ENCODE measurements around the gene GHRH. TPM values are rescaled to one million over a fixed set of nuclear protein-coding genes. Genes with fewer than 3 reads are reported as not detected.

The GHRH gene
- total and polyA plus RNA-seq, 2 experiments from 2014 or later: not detected

- H3K36me3 ChIP-seq (replicated peaks; ENCODE audit: insufficient read depth, low read depth): peaks cover 6% of the 10 kb centered on the region
- no peak for DNase-seq (ENCODE audit: low spot score)
- H3K4me2 ChIP-seq: no peak overlapping the region
- TF ChIP-seq EZH2 (IDR thresholded peaks at IDR 0.05; ENCODE audit: borderline replicate concordance) (no peak), EZH2phosphoT487 (IDR thresholded peaks at IDR 0.05; ENCODE audit: low read depth, severe bottlenecking, unreplicated experiment) (no peak)
- TF ChIP-seq, protein P1, sequence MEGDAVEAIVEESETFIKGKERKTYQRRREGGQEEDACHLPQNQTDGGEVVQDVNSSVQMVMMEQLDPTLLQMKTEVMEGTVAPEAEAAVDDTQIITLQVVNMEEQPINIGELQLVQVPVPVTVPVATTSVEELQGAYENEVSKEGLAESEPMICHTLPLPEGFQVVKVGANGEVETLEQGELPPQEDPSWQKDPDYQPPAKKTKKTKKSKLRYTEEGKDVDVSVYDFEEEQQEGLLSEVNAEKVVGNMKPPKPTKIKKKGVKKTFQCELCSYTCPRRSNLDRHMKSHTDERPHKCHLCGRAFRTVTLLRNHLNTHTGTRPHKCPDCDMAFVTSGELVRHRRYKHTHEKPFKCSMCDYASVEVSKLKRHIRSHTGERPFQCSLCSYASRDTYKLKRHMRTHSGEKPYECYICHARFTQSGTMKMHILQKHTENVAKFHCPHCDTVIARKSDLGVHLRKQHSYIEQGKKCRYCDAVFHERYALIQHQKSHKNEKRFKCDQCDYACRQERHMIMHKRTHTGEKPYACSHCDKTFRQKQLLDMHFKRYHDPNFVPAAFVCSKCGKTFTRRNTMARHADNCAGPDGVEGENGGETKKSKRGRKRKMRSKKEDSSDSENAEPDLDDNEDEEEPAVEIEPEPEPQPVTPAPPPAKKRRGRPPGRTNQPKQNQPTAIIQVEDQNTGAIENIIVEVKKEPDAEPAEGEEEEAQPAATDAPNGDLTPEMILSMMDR (IDR thresholded peaks at IDR 0.05; ENCODE audit: poor library complexity): no peak
- H4K20me1 ChIP-seq (ENCODE audit: insufficient read depth, poor library complexity, severe bottlenecking): no peaks in the 10 kb centered on the region
- H3K9me2 ChIP-seq (replicated peaks; ENCODE audit: insufficient read depth): no peaks in the 10 kb centered on the region
- H2AFZ ChIP-seq: no peak overlapping the region
- WGBS (ENCODE audit: low lambda C conversion rate, missing lambda C conversion rate): 86% methylated on average over 4 of the region's 4 CpGs
- no peak overlapping the region for H3K4me3 ChIP-seq
- no peak overlapping the region for H3K27ac ChIP-seq
- no peaks in the 10 kb centered on the region for H3K9me3 ChIP-seq (ENCODE audit: low read depth)
- no peaks in the 10 kb centered on the region for H3K27me3 ChIP-seq
- no peaks in the 10 kb centered on the region for H3K4me1 ChIP-seq (ENCODE audit: insufficient read depth)
- H3K79me2 ChIP-seq: no peaks in the 10 kb centered on the region
Observed at GRCh38 chr20:37229357-37229756, 32.3 kb downstream of the GHRH start.

GRCh38 chr20:37228656-37229055, 33.0 kb downstream of the GHRH start:
- H4K20me1 ChIP-seq (ENCODE audit: insufficient read depth, poor library complexity, severe bottlenecking): no peaks in the 10 kb centered on the region
- H3K9me3 ChIP-seq (ENCODE audit: low read depth): no peaks in the 10 kb centered on the region
- H2AFZ ChIP-seq: no peak overlapping the region
- peaks cover 6% of the 10 kb centered on the region for H3K36me3 ChIP-seq (replicated peaks; ENCODE audit: insufficient read depth, low read depth)
- no peak overlapping the region for H3K4me3 ChIP-seq
- WGBS (ENCODE audit: low lambda C conversion rate, missing lambda C conversion rate): 88% methylated on average over 5 of the region's 5 CpGs
- no peaks in the 10 kb centered on the region for H3K9me2 ChIP-seq (replicated peaks; ENCODE audit: insufficient read depth)
- H3K79me2 ChIP-seq: no peaks in the 10 kb centered on the region
- H3K4me2 ChIP-seq: no peak overlapping the region
- H3K27me3 ChIP-seq: no peaks in the 10 kb centered on the region
- H3K4me1 ChIP-seq (ENCODE audit: insufficient read depth): no peaks in the 10 kb centered on the region
- DNase-seq (ENCODE audit: low spot score): no peak
- no peak for TF ChIP-seq EZH2phosphoT487 (IDR thresholded peaks at IDR 0.05; ENCODE audit: low read depth, severe bottlenecking, unreplicated experiment)
- no peak for TF ChIP-seq EZH2 (IDR thresholded peaks at IDR 0.05; ENCODE audit: borderline replicate concordance)
- TF ChIP-seq, protein P1 (IDR thresholded peaks at IDR 0.05; ENCODE audit: poor library complexity): no peak
- no peak overlapping the region for H3K27ac ChIP-seq

GRCh38 chr20:37228082-37228481, 33.5 kb downstream of the GHRH start:
- H2AFZ ChIP-seq: no peak overlapping the region
- no peaks in the 10 kb centered on the region for H3K4me1 ChIP-seq (ENCODE audit: insufficient read depth)
- TF ChIP-seq EZH2 (IDR thresholded peaks at IDR 0.05; ENCODE audit: borderline replicate concordance) (no peak), EZH2phosphoT487 (IDR thresholded peaks at IDR 0.05; ENCODE audit: low read depth, severe bottlenecking, unreplicated experiment) (no peak)
- TF ChIP-seq, protein P1 (IDR thresholded peaks at IDR 0.05; ENCODE audit: poor library complexity): no peak
- H3K36me3 ChIP-seq (replicated peaks; ENCODE audit: insufficient read depth, low read depth): peaks cover 6% of the 10 kb centered on the region
- no peak overlapping the region for H3K4me3 ChIP-seq
- 93% methylated on average over 6 of the region's 6 CpGs for WGBS (ENCODE audit: low lambda C conversion rate, missing lambda C conversion rate)
- no peaks in the 10 kb centered on the region for H3K27me3 ChIP-seq
- H3K27ac ChIP-seq: no peak overlapping the region
- H3K9me2 ChIP-seq (replicated peaks; ENCODE audit: insufficient read depth): no peaks in the 10 kb centered on the region
- no peaks in the 10 kb centered on the region for H3K9me3 ChIP-seq (ENCODE audit: low read depth)
- H4K20me1 ChIP-seq (ENCODE audit: insufficient read depth, poor library complexity, severe bottlenecking): no peaks in the 10 kb centered on the region
- H3K4me2 ChIP-seq: no peak overlapping the region
- no peaks in the 10 kb centered on the region for H3K79me2 ChIP-seq
- DNase-seq (ENCODE audit: low spot score): no peak

GRCh38 chr20:37226889-37227288, 34.7 kb downstream of the GHRH start:
- H3K79me2 ChIP-seq: no peaks in the 10 kb centered on the region
- H2AFZ ChIP-seq: no peak overlapping the region
- H3K27me3 ChIP-seq: no peaks in the 10 kb centered on the region
- no peak overlapping the region for H3K4me2 ChIP-seq
- H3K9me2 ChIP-seq (replicated peaks; ENCODE audit: insufficient read depth): no peaks in the 10 kb centered on the region
- no peaks in the 10 kb centered on the region for H3K9me3 ChIP-seq (ENCODE audit: low read depth)
- no peak overlapping the region for H3K4me3 ChIP-seq
- WGBS (ENCODE audit: low lambda C conversion rate, missing lambda C conversion rate): 97% methylated on average over 3 of the region's 3 CpGs
- H3K27ac ChIP-seq: no peak overlapping the region
- TF ChIP-seq EZH2phosphoT487 (IDR thresholded peaks at IDR 0.05; ENCODE audit: low read depth, severe bottlenecking, unreplicated experiment) (no peak), EZH2 (IDR thresholded peaks at IDR 0.05; ENCODE audit: borderline replicate concordance) (no peak)
- TF ChIP-seq, protein P1 (IDR thresholded peaks at IDR 0.05; ENCODE audit: poor library complexity): no peak
- H3K4me1 ChIP-seq (ENCODE audit: insufficient read depth): no peaks in the 10 kb centered on the region
- H4K20me1 ChIP-seq (ENCODE audit: insufficient read depth, poor library complexity, severe bottlenecking): no peaks in the 10 kb centered on the region
- DNase-seq (ENCODE audit: low spot score): no peak
- H3K36me3 ChIP-seq (replicated peaks; ENCODE audit: insufficient read depth, low read depth): peaks cover 6% of the 10 kb centered on the region

Measured in hepatocyte (in vitro differentiated cells).